HepG2 (cell line): Measurements from ENCODE around the gene OR6K6.

ENCODE experiments used
- ATM ChIP-seq: fragments of 450-650 bp; IDR thresholded peaks from 2 replicates; pipeline ENCODE4 v1.7.1; 2017; ENCODE audit warnings: mild to moderate bottlenecking, borderline replicate concordance
- BORCS8-MEF2B ChIP-seq: sonication (generic); formaldehyde crosslinking; IDR thresholded peaks from 2 replicates; pipeline ENCODE4 v1.8.0; 2022; ENCODE audit warnings: mild to moderate bottlenecking, missing genetic modification reagents
- CTCF ChIP-seq: sonication (generic); formaldehyde crosslinking; IDR thresholded peaks from 2 replicates; pipeline ENCODE4 v1.5.0; 2020; ENCODE audit warnings: mild to moderate bottlenecking, missing genetic modification reagents, moderate library complexity
- EP300 ChIP-seq, 3 experiments: sonication (generic) in 1 of 3; formaldehyde crosslinking in 1 of 3; IDR thresholded peaks; 2 replicates each; pipeline versions ENCODE4 v1.5.1 to v1.6.1; 2011 to 2020; ENCODE audit warnings: low read depth in 2 of 3, low read length in 2 of 3, borderline replicate concordance in 1 of 3, improper control_type of control experiment in 1 of 3, mild to moderate bottlenecking in 1 of 3, missing genetic modification reagents in 1 of 3, moderate library complexity in 1 of 3
- SALL1 ChIP-seq: sonication (generic); formaldehyde crosslinking; IDR thresholded peaks from 2 replicates; pipeline ENCODE4 v1.8.0; 2022; ENCODE audit warnings: mild to moderate bottlenecking, missing genetic modification reagents
- TBL1XR1 ChIP-seq: fragments of 150-350 bp; IDR thresholded peaks from 2 replicates; pipeline ENCODE4 v1.6.1; 2014; ENCODE audit warnings: borderline replicate concordance, low read length; ENCODE audit not compliant: partially characterized antibody
- ZBTB25 ChIP-seq: IDR thresholded peaks from 2 replicates; pipeline ENCODE4 v1.6.1; 2018; ENCODE audit warnings: missing genetic modification reagents

GRCh38 chr1:158731707-158732106, 22.8 kb upstream of the OR6K6 start:
- TF ChIP-seq ZBTB25 (CRISPR knock-in tag) = no peak
- no peak for TF ChIP-seq ATM
- TF ChIP-seq CTCF = no peak
- TF ChIP-seq SALL1 (CRISPR knock-in tag) = no peak
- no peak for TF ChIP-seq TBL1XR1
- no peak for TF ChIP-seq BORCS8-MEF2B (CRISPR knock-in tag)
- no peak for TF ChIP-seq EP300 (IDR thresholded peaks at IDR 0.05; ENCODE audit: low read depth in 2 of 2, low read length in 2 of 2)
- no peak for TF ChIP-seq EP300 (CRISPR knock-in tag; IDR thresholded peaks at IDR 0.05; ENCODE audit: borderline replicate concordance)
